ENCODE measurements around the gene ZSCAN10.

The ZSCAN10 gene

GRCh38 chr16:3134338-3135125 lies 35.4 kb upstream of the ZSCAN10 start, which contains the start of gene ZNF213:
TSS of gene ZNF213 (plus strand) at chr16:3135029. CDS start at chr16:3137281, 2,252 bp downstream.
- DNase-seq (ENCODE audit: low read depth) = peak; percentile 91

GRCh38 chr16:3133844-3134243 lies 34.8 kb upstream of the ZSCAN10 start:
- no peak for DNase-seq (ENCODE audit: low read depth)

GRCh38 chr16:3131755-3132377 lies 32.8 kb upstream of the ZSCAN10 start:
- no peak for DNase-seq (ENCODE audit: low read depth)

- no peak for DNase-seq (ENCODE audit: low read depth)
Measured at GRCh38 chr16:3129137-3130131, 30.3 kb upstream of the ZSCAN10 start.

GRCh38 chr16:3127745-3128144 lies 28.7 kb upstream of the ZSCAN10 start:
- no peak for DNase-seq (ENCODE audit: low read depth)

- DNase-seq (ENCODE audit: low read depth) = peak; percentile 78
Measured at GRCh38 chr16:3123986-3124886, 25.1 kb upstream of the ZSCAN10 start.

- DNase-seq (ENCODE audit: low read depth) = no peak
Measured at GRCh38 chr16:3122926-3123570, 24.0 kb upstream of the ZSCAN10 start.

- no peak for DNase-seq (ENCODE audit: low read depth)
Measured at GRCh38 chr16:3121851-3122467, 22.9 kb upstream of the ZSCAN10 start.

GRCh38 chr16:3120435-3120834 lies 21.3 kb upstream of the ZSCAN10 start:
- DNase-seq (ENCODE audit: low read depth) = no peak

GRCh38 chr16:3119701-3120408 lies 20.8 kb upstream of the ZSCAN10 start:
- DNase-seq (ENCODE audit: low read depth) = no peak

- no peak for DNase-seq (ENCODE audit: low read depth)
Measured at GRCh38 chr16:3119286-3119685, 20.2 kb upstream of the ZSCAN10 start.

- no peak for DNase-seq (ENCODE audit: low read depth)
Measured at GRCh38 chr16:3118846-3119245, 19.8 kb upstream of the ZSCAN10 start.

GRCh38 chr16:3118204-3118790 lies 19.2 kb upstream of the ZSCAN10 start:
- DNase-seq (ENCODE audit: low read depth) = no peak

GRCh38 chr16:3115561-3115960 lies 16.5 kb upstream of the ZSCAN10 start:
- no peak for DNase-seq (ENCODE audit: low read depth)

- no peak for DNase-seq (ENCODE audit: low read depth)
Measured at GRCh38 chr16:3115003-3115402, 15.9 kb upstream of the ZSCAN10 start.

GRCh38 chr16:3113765-3114479 lies 14.8 kb upstream of the ZSCAN10 start:
- no peak for DNase-seq (ENCODE audit: low read depth)

GRCh38 chr16:3112881-3113574 lies 13.9 kb upstream of the ZSCAN10 start:
- no peak for DNase-seq (ENCODE audit: low read depth)

All from HS-5 (cell line).